Caco-2 (cell line): ENCODE results near the gene TRIM3. TPM values are rescaled to one million over a fixed set of nuclear protein-coding genes. Genes with fewer than 3 reads are reported as not detected.

Experiments used
- BruUV-seq: library from RNA; stranded (reverse); fragments of 400-500 nt; replicated peaks from 2 replicates; lab custom pipeline; 2021; lab: Mats Ljungman, UMichigan
- CTCF ChIA-PET: fragments of 300-600 bp; sonication (Branson Sonifier 250); formaldehyde crosslinking; loops from one replicate; lab custom pipeline; 2022; ENCODE audit warnings: antibody characterized with exemption; lab: Charles Lee
- POLR2A ChIA-PET: fragments of 300-600 bp; sonication (Branson Sonifier 250); formaldehyde crosslinking; loops from one replicate; lab custom pipeline; 2022; ENCODE audit warnings: antibody characterized with exemption; lab: Charles Lee
- DNase-seq, 2 experiments: peaks; one replicate each; pipeline versions ENCODE4 v3.0.0 to v3.0.0-alpha.2; 2020 to 2022
- H3K27me3 ChIP-seq: replicated peaks from 2 replicates; pipeline ENCODE4 v1.6.0; 2011; ENCODE audit warnings: low read length; ENCODE audit not compliant: control insufficient read depth, insufficient read depth
- H3K36me3 ChIP-seq: 2 replicates; pipeline ENCODE4 v1.5.1; 2011; ENCODE audit warnings: low read length; ENCODE audit not compliant: control insufficient read depth, insufficient read depth
- H3K4me1 ChIP-seq: fragments of 250-450 bp; sonication (Bioruptor Pico); 2 replicates; pipeline ENCODE4 v1.5.1; 2020; ENCODE audit warnings: mild to moderate bottlenecking
- H3K4me3 ChIP-seq: 2 replicates; pipeline ENCODE4 v1.5.1; 2011; ENCODE audit warnings: low read depth, mild to moderate bottlenecking, control low read depth, low read length
- H3K9me3 ChIP-seq: fragments of 250-450 bp; sonication (Bioruptor Pico); 2 replicates; pipeline ENCODE4 v1.5.1; 2020; ENCODE audit warnings: mild to moderate bottlenecking, moderate library complexity
- H3K27ac Mint-ChIP-seq: one replicate; pipeline ENCODE4 v1.8.0; 2022; ENCODE audit warnings: mixed read lengths; ENCODE audit not compliant: unreplicated experiment
- H3K27me3 Mint-ChIP-seq: one replicate; pipeline ENCODE4 v1.8.0; 2022; ENCODE audit warnings: mixed read lengths; ENCODE audit not compliant: insufficient read depth, unreplicated experiment
- H3K36me3 Mint-ChIP-seq: one replicate; pipeline ENCODE4 v1.8.0; 2022; ENCODE audit warnings: mild to moderate bottlenecking, mixed read lengths; ENCODE audit not compliant: insufficient read depth, unreplicated experiment
- H3K4me1 Mint-ChIP-seq: one replicate; pipeline ENCODE4 v1.8.0; 2022; ENCODE audit warnings: low read depth, mixed read lengths; ENCODE audit not compliant: unreplicated experiment
- H3K4me3 Mint-ChIP-seq: one replicate; pipeline ENCODE4 v1.8.0; 2022; ENCODE audit warnings: mild to moderate bottlenecking, moderate library complexity, mixed read lengths; ENCODE audit not compliant: unreplicated experiment
- H3K9me3 Mint-ChIP-seq: one replicate; pipeline ENCODE4 v1.8.0; 2022; ENCODE audit warnings: mixed read lengths; ENCODE audit not compliant: unreplicated experiment
- CTCF ChIP-seq, 2 experiments: fragments of 200-600 bp in 1 of 2; IDR thresholded peaks; 1 replicate in 1 of 2; 2 replicates in 1 of 2; pipeline versions ENCODE4 v1.5.1 to v1.8.0; 2011 to 2022; ENCODE audit warnings: antibody characterized with exemption in 1 of 2, control low read depth in 1 of 2, inconsistent platforms in 1 of 2, low read depth in 1 of 2, low read length in 1 of 2, mild to moderate bottlenecking in 1 of 2, moderate library complexity in 1 of 2; ENCODE audit not compliant: insufficient read depth in 1 of 2, severe bottlenecking in 1 of 2, unreplicated experiment in 1 of 2
- intact Hi-C: fragments of 100-400 bp; cut with micrococcal nuclease; formaldehyde crosslinking; loops from one replicate; pipeline ENCODE4 v1.10.0; 2022; ENCODE audit not compliant: unreplicated experiment
- total RNA-seq: library from RNA; stranded (reverse); gene quantifications from 2 replicates; pipeline ENCODE4 v1.2.3, GENCODE V29; 2022

TRIM3 gene
- total RNA-seq, 1 experiment from 2014 or later, result 28.0 TPM

GRCh38 chr11:6456361-6457073 is 17.2 kb downstream of the TRIM3 start:
- TF ChIP-seq CTCF (IDR thresholded peaks at IDR 0.05; ENCODE audit: insufficient read depth in 1 of 2, low read depth in 1 of 2, low read length in 1 of 2, severe bottlenecking in 1 of 2, unreplicated experiment in 1 of 2), result no peak
- Histone ChIP-seq H3K36me3 (peaks cover 9% of the 10 kb centered on the region), H3K4me1 (peaks cover 33% of the 10 kb centered on the region), H3K27me3 (no peaks in the 10 kb centered on the region), H3K4me3 (no peak overlapping the region), H3K9me3 (no peaks in the 10 kb centered on the region)
- BruUV-seq, result no TSS peak
- no peak for DNase-seq
- Mint-ChIP-seq H3K4me3 (no peak overlapping the region), H3K27ac (no peak overlapping the region), H3K36me3 (peaks cover 10% of the 10 kb centered on the region), H3K27me3 (no peaks in the 10 kb centered on the region), H3K4me1 (peaks cover 5% of the 10 kb centered on the region), H3K9me3 (no peaks in the 10 kb centered on the region)
- ChIA-PET POLR2A (no interaction called here), CTCF (no interaction called here)
- intact Hi-C loops, result no loop called here

DNA sequence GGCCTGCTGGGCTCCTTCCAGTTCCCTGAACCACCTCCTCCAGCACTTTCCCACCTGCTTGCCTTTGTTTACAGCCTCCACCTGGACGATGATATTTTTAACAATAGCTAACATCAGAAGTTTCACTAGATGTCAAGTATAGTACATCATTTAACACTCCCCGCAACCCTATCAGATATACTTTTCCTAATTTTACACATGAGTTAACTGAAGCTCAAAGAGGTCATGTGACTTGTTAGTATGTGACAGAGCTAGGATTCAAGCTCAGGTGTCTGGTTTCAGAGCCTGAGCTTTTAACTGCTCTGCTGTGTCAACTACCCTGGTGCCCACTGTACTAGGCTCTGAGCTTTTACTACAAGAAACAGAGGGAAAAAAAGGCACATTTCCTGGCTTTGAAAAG is 18.7 kb downstream of the TRIM3 start:
- no peak overlapping the region for H3K4me3 ChIP-seq
- CTCF ChIA-PET, result no interaction called here
- H3K27ac Mint-ChIP-seq, result no peak overlapping the region
- POLR2A ChIA-PET, result no interaction called here
- no peaks in the 10 kb centered on the region for H3K27me3 Mint-ChIP-seq
- DNase-seq, result no peak
- intact Hi-C loops, result no loop called here
- peaks cover 5% of the 10 kb centered on the region for H3K36me3 Mint-ChIP-seq
- TF ChIP-seq CTCF (IDR thresholded peaks at IDR 0.05; ENCODE audit: insufficient read depth in 1 of 2, low read depth in 1 of 2, low read length in 1 of 2, severe bottlenecking in 1 of 2, unreplicated experiment in 1 of 2), result no peak
- H3K36me3 ChIP-seq, result peaks cover 7% of the 10 kb centered on the region
- no peaks in the 10 kb centered on the region for H3K27me3 ChIP-seq
- peaks cover 28% of the 10 kb centered on the region for H3K4me1 ChIP-seq
- no peaks in the 10 kb centered on the region for H3K9me3 Mint-ChIP-seq
- BruUV-seq, result no TSS peak
- H3K4me3 Mint-ChIP-seq, result no peak overlapping the region
- H3K4me1 Mint-ChIP-seq, result no peaks in the 10 kb centered on the region
- no peaks in the 10 kb centered on the region for H3K9me3 ChIP-seq

- H3K4me3 ChIP-seq, result no peak overlapping the region
- no peaks in the 10 kb centered on the region for H3K4me1 Mint-ChIP-seq
- no peaks in the 10 kb centered on the region for H3K9me3 Mint-ChIP-seq
- no peak for DNase-seq
- intact Hi-C loops, result no loop called here
- TF ChIP-seq CTCF (IDR thresholded peaks at IDR 0.05; ENCODE audit: insufficient read depth in 1 of 2, low read depth in 1 of 2, low read length in 1 of 2, severe bottlenecking in 1 of 2, unreplicated experiment in 1 of 2), result no peak
- no peaks in the 10 kb centered on the region for H3K27me3 ChIP-seq
- no peak overlapping the region for H3K4me3 Mint-ChIP-seq
- no peaks in the 10 kb centered on the region for H3K9me3 ChIP-seq
- H3K36me3 ChIP-seq, result peaks cover 6% of the 10 kb centered on the region
- no peaks in the 10 kb centered on the region for H3K27me3 Mint-ChIP-seq
- ChIA-PET POLR2A (no interaction called here), CTCF (interaction anchor here (1.1 kb wide), 1 partner anchor 9 kb away, joined by 4 read pairs; no protein-coding TSS in a partner anchor)
- no TSS peak for BruUV-seq
- H3K27ac Mint-ChIP-seq, result no peak overlapping the region
- peaks cover 9% of the 10 kb centered on the region for H3K4me1 ChIP-seq
- H3K36me3 Mint-ChIP-seq, result peaks cover 5% of the 10 kb centered on the region
Observed at GRCh38 chr11:6453152-6453551, 20.6 kb downstream of the TRIM3 start.
